HEK293T (cell line): ENCODE data around the gene SCARB1.

Source experiments
- ARNT ChIP-seq: fragments of 450-650 bp; IDR thresholded peaks from 2 replicates; pipeline ENCODE4 v1.6.1; 2017; ENCODE audit warnings: mild to moderate bottlenecking
- BHLHE40 ChIP-seq: fragments of 450-650 bp; IDR thresholded peaks from 2 replicates; pipeline ENCODE4 v1.6.1; 2016; ENCODE audit warnings: mild to moderate bottlenecking, moderate library complexity, borderline replicate concordance
- CTBP1 ChIP-seq: fragments of 450-650 bp; IDR thresholded peaks from 2 replicates; pipeline ENCODE4 v1.6.1; 2016; ENCODE audit warnings: borderline replicate concordance
- ELF4 ChIP-seq: fragments of 450-650 bp; IDR thresholded peaks from 2 replicates; pipeline ENCODE4 v1.6.1; 2017; ENCODE audit warnings: antibody characterized with exemption
- FOXA1 ChIP-seq: fragments of 450-650 bp; IDR thresholded peaks from 2 replicates; pipeline ENCODE4 v1.6.1; 2016; ENCODE audit warnings: mild to moderate bottlenecking
- FOXK2 ChIP-seq: fragments of 450-650 bp; IDR thresholded peaks from 2 replicates; pipeline ENCODE4 v1.6.1; 2016; ENCODE audit warnings: mild to moderate bottlenecking
- FOXM1 ChIP-seq: fragments of 450-650 bp; IDR thresholded peaks from 2 replicates; pipeline ENCODE4 v1.6.1; 2017; ENCODE audit warnings: mild to moderate bottlenecking, borderline replicate concordance
- LEF1 ChIP-seq: fragments of 450-650 bp; IDR thresholded peaks from 2 replicates; pipeline ENCODE4 v1.6.1; 2017; ENCODE audit warnings: mild to moderate bottlenecking, borderline replicate concordance
- NFRKB ChIP-seq: fragments of 450-650 bp; IDR thresholded peaks from 2 replicates; pipeline ENCODE4 v1.6.1; 2016; ENCODE audit warnings: mild to moderate bottlenecking, moderate library complexity
- PKNOX1 ChIP-seq: fragments of 450-650 bp; IDR thresholded peaks from 2 replicates; pipeline ENCODE4 v1.6.1; 2016
- SP1 ChIP-seq: fragments of 450-650 bp; IDR thresholded peaks from 2 replicates; pipeline ENCODE4 v1.6.1; 2017
- SUZ12 ChIP-seq: fragments of 450-650 bp; IDR thresholded peaks from 2 replicates; pipeline ENCODE4 v1.6.1; 2016; ENCODE audit warnings: mild to moderate bottlenecking
- TARDBP ChIP-seq: fragments of 450-650 bp; IDR thresholded peaks from 2 replicates; pipeline ENCODE4 v1.6.1; 2016

GRCh38 chr12:124872068-124872719 is 8.5 kb upstream of the SCARB1 start:
- TF ChIP-seq NFRKB (no peak), LEF1 (no peak), FOXM1 (no peak), ARNT (no peak), SP1 (no peak), SUZ12 (no peak), FOXA1 (no peak), ELF4 (no peak), PKNOX1 (no peak), TARDBP (no peak), CTBP1 (no peak), FOXK2 (no peak), BHLHE40 (no peak)
